Activated T-cell treated with anti-CD3 and anti-CD28 coated beads, Interleukin-2, amount 50 U/mL, for 4 hours (primary cell): Measurements from ENCODE around the gene SALL3. TPM values are rescaled to one million over a fixed set of nuclear protein-coding genes. Genes with fewer than 3 reads are reported as not detected.

Experiments used
- ATAC-seq, 2 donors: fragments of 200-7000 bp; cut with Tn5 transposase; one replicate each; pipeline ENCODE4 v1.10.0; 2021
- DNase-seq: peaks from one replicate; pipeline ENCODE4 v3.0.0-alpha.2; 2020
- H3K27me3 Mint-ChIP-seq: one replicate; pipeline ENCODE4 v1.8.0; 2021; ENCODE audit warnings: low read depth, mixed read lengths
- H3K36me3 Mint-ChIP-seq: one replicate; pipeline ENCODE4 v1.8.0; 2022; ENCODE audit warnings: mixed read lengths; ENCODE audit not compliant: insufficient read depth
- H3K4me1 Mint-ChIP-seq: one replicate; pipeline ENCODE4 v1.8.0; 2021; ENCODE audit warnings: low read depth, mixed read lengths
- H3K4me3 Mint-ChIP-seq: one replicate; pipeline ENCODE4 v1.8.0; 2021; ENCODE audit warnings: mild to moderate bottlenecking, moderate library complexity, mixed read lengths
- H3K9me3 Mint-ChIP-seq: one replicate; pipeline ENCODE4 v1.8.0; 2021; ENCODE audit warnings: mixed read lengths
- total RNA-seq, 3 donors: library from RNA; stranded (reverse); gene quantifications; one replicate each; pipeline ENCODE4 v1.2.1, GENCODE V29; 2021

Gene SALL3
- total RNA-seq, 3 donors from 2014 or later: not detected

DNA sequence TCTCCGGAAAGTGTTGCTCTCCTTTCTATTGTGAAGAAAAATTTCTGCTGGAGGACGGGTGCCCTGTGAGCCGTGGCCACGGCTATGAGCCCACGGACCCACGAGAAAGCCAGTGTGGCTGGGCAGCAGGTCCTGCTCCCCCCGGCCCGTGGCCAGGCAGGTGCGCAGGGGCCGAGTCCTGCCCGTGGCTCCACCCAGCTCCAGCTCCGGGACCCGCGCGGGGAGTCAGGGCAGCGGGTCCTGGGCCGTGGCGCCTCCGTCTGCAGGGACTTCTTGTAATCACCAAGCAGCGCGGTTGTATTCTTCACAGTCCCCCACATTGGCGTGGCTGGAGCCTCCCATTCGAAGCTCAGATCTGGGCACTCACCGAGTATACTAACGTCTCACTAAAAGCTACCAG, 43.0 kb downstream of the SALL3 start:
- DNase-seq: no peak
- H3K36me3 Mint-ChIP-seq: no peaks in the 10 kb centered on the region
- no peak for ATAC-seq
- peaks cover 1% of the 10 kb centered on the region for H3K9me3 Mint-ChIP-seq
- peaks cover 24% of the 10 kb centered on the region for H3K27me3 Mint-ChIP-seq
- H3K4me3 Mint-ChIP-seq: no peak overlapping the region
- no peaks in the 10 kb centered on the region for H3K4me1 Mint-ChIP-seq

DNA sequence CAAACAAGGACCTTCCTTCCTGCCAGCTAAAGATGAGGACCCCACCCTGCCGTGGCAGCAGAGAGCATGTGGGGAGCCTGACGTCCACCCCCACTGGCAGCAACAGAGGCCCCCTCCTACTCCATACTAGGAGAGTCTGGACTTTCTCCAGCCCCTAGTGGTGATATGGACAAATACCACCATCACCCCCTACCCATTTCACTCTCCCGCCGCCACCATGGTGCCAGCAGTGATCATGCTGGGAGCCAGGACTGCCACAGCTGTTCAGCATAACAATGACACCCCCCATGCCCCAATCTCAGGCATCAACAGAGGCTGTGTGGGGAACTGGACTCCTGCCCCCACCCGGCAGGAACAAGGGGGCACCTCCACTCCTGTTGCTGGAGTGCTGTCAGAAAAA, 46.9 kb downstream of the SALL3 start:
- H3K4me1 Mint-ChIP-seq: no peaks in the 10 kb centered on the region
- H3K36me3 Mint-ChIP-seq: no peaks in the 10 kb centered on the region
- peaks cover 5% of the 10 kb centered on the region for H3K27me3 Mint-ChIP-seq
- peaks cover 19% of the 10 kb centered on the region for H3K9me3 Mint-ChIP-seq
- H3K4me3 Mint-ChIP-seq: no peak overlapping the region
- no peak for ATAC-seq
- DNase-seq: no peak

DNA sequence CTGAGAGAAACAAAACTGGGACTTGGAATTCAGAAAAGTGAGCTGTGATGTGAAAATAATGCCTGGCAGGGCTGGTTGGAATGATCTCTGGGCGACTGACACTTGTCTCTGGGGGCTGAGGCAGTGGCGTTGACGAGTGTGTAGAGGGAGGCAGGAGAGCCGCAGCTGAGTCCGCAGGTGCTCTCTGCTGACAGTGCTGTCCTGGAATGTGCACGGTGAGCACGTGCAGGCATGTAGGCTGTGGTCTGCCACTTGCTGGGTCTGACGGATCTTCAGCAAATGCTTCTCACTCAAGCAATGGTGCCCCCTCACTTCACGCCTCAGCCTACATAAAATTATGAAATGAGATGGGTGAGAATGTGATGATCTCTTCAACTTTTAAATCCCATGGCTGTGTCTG, 51.1 kb downstream of the SALL3 start:
- DNase-seq: no peak
- ATAC-seq: no peak
- Mint-ChIP-seq H3K36me3 (no peaks in the 10 kb centered on the region), H3K27me3 (no peaks in the 10 kb centered on the region), H3K4me3 (no peak overlapping the region), H3K9me3 (peaks cover 19% of the 10 kb centered on the region), H3K4me1 (no peaks in the 10 kb centered on the region)

DNA sequence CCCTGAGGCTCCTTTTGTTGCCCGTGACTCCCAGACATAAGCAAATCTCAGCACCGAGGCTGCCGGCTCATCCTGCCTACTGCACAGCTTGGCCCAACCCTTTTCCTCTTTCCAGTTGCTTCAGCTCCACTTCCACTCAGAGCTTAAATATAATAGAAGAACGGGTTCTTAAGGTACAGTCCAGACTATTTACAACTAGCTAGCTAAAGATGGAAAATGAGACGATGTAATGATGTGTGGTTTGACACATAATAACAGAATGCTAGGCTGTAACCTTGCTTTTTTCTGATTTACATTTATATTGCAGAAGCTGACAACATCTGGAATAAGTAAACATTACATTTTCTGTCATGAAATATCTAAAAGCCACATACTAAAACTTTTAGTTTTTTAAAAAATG, 62.7 kb downstream of the SALL3 start:
- ATAC-seq (no peak), DNase-seq (no peak)
- no peaks in the 10 kb centered on the region for H3K4me1 Mint-ChIP-seq
- peaks cover 13% of the 10 kb centered on the region for H3K27me3 Mint-ChIP-seq
- H3K36me3 Mint-ChIP-seq: no peaks in the 10 kb centered on the region
- no peak overlapping the region for H3K4me3 Mint-ChIP-seq
- H3K9me3 Mint-ChIP-seq: no peaks in the 10 kb centered on the region

DNA sequence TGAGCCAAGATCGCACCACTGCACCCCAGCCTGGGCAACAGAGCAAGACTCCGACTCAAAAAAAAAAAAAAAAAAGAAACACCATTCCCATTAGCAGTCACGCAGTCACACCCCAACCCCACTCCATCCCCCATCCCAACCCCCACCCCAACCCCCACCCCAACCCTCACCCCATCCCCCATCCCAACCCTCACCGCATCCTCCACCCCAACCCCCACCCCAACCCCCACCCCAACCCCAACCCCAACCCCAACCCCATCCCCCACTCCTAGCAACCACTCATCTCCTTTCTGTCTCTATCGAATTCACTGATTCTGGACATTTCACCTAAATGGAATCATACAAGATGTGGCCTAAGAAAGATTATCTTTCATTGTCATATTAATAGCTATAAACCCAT, 63.7 kb downstream of the SALL3 start:
- Mint-ChIP-seq H3K9me3 (no peaks in the 10 kb centered on the region), H3K4me1 (no peaks in the 10 kb centered on the region), H3K4me3 (no peak overlapping the region), H3K36me3 (no peaks in the 10 kb centered on the region), H3K27me3 (peaks cover 13% of the 10 kb centered on the region)
- DNase-seq: no peak
- no peak for ATAC-seq

DNA sequence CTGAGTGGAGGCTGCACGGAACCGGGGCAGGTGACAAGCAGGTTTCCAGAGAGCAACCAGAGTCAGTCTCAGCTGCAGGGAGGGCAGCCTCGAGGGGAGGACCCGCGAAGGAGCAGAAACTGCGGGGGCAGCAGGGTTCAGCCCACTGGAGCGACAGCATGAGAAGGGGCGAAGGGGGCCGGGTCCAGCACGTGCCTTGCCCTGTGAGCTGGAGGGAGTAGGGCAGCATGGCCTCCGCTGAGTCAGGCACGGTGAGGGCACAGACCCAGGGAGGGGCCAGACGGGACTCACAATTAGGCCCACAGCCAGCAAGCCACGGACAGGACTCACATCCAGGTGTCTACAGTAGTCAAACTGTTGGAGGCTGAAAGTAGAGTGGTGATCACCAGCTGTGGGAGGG, 66.9 kb downstream of the SALL3 start:
- no peak overlapping the region for H3K4me3 Mint-ChIP-seq

DNA sequence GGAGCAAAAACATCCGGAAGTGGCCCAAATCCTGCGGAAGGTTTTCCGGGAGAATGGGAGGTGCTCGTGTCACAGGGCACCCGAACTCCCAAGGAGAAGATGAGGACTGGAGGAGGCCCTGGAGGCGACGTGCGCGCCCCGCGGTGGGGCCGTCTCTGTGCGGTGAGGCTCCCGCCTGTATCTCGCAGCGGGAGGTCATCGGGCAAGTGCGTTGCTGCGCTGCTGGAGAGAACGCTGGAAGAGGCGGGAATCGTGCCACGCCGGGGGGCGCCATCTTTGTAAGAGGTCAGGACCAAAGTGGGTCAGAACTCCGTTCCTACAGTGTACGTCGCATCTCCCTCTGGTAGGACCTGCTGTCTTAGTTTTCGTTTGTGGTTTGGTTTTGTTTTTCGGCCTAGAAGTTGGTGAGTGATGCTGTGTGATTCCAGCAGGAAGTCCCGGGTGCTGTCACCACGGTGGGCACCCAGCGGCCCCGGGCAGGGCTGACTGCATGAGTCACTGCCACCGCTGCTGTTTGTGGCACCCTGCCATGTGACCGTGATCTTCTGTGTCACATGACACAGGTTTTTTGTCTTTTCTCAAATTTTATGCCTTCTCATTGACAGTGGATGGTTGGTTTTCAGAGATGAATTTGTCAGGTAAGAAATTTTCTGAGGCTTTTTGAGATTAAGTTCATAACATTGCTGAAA, 68.1 kb downstream of the SALL3 start:
- DNase-seq (no peak), ATAC-seq (no peak)
- H3K4me3 Mint-ChIP-seq: no peak overlapping the region
- no peaks in the 10 kb centered on the region for H3K4me1 Mint-ChIP-seq
- H3K36me3 Mint-ChIP-seq: no peaks in the 10 kb centered on the region
- H3K9me3 Mint-ChIP-seq: no peaks in the 10 kb centered on the region
- H3K27me3 Mint-ChIP-seq: peaks cover 5% of the 10 kb centered on the region

More for the DNA sequence above, 66.9 kb downstream of the SALL3 start:
- Mint-ChIP-seq H3K4me1 (no peaks in the 10 kb centered on the region), H3K27me3 (peaks cover 6% of the 10 kb centered on the region), H3K9me3 (no peaks in the 10 kb centered on the region), H3K36me3 (no peaks in the 10 kb centered on the region)
- ATAC-seq: no peak
- DNase-seq: no peak

DNA sequence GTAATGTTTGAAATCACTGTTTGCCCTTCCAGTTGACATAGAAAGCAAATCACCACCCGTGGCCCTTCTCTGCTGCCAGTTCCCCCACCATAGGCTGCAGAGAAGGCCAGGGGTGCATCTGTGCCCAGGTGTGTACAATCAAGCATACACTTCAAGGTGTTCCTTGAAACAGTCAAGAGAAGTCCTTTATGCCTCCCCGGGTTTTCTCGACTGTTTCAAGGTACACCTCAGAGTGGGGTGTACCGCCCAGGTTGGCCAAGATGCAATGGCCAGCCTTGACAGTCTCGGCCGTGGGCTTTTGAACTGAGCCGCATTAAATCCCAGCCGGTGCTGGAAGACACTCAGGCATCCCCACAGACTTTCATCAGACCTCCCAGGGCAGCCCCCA, 68.6 kb downstream of the SALL3 start:
- H3K4me3 Mint-ChIP-seq: no peak overlapping the region
- peaks cover 1% of the 10 kb centered on the region for H3K27me3 Mint-ChIP-seq
- DNase-seq (no peak), ATAC-seq (no peak)
- no peaks in the 10 kb centered on the region for H3K9me3 Mint-ChIP-seq
- H3K4me1 Mint-ChIP-seq: no peaks in the 10 kb centered on the region
- no peaks in the 10 kb centered on the region for H3K36me3 Mint-ChIP-seq

DNA sequence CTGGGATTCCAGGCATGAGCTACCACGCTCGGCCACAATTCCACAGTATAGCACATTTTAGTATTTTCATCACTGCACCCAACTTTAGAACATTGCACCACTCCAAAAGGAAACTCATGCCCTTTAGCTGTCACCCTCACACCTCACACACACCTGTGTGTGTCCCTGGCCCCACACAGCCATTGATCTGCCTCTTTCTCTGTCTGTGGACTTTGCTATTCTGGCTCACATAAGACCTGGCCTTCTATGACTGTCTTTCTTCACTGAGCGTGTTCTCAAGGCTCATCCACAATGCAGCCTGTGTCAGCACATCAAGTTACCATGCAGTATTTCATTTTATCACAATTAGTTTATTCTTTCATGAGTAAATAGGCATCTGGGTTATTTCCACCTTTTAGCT, 69.9 kb downstream of the SALL3 start:
- peaks cover 5% of the 10 kb centered on the region for H3K27me3 Mint-ChIP-seq
- no peaks in the 10 kb centered on the region for H3K9me3 Mint-ChIP-seq
- DNase-seq (no peak), ATAC-seq (no peak)
- no peaks in the 10 kb centered on the region for H3K36me3 Mint-ChIP-seq
- no peak overlapping the region for H3K4me3 Mint-ChIP-seq
- no peaks in the 10 kb centered on the region for H3K4me1 Mint-ChIP-seq

Other genes starting within 250 kb of the SALL3 start
- 10 to 100 TPM; 16.3 to 21.6 (median 20.2) TPM for gene ATP9B, start 89.6 kb downstream of the SALL3 start, total RNA-seq